ENCODE data around the gene AGBL1. TPM values are rescaled to one million over a fixed set of nuclear protein-coding genes. Genes with fewer than 3 reads are reported as not detected.

AGBL1 gene
- total RNA-seq, 1 experiment from 2014 or later = not detected

DNA sequence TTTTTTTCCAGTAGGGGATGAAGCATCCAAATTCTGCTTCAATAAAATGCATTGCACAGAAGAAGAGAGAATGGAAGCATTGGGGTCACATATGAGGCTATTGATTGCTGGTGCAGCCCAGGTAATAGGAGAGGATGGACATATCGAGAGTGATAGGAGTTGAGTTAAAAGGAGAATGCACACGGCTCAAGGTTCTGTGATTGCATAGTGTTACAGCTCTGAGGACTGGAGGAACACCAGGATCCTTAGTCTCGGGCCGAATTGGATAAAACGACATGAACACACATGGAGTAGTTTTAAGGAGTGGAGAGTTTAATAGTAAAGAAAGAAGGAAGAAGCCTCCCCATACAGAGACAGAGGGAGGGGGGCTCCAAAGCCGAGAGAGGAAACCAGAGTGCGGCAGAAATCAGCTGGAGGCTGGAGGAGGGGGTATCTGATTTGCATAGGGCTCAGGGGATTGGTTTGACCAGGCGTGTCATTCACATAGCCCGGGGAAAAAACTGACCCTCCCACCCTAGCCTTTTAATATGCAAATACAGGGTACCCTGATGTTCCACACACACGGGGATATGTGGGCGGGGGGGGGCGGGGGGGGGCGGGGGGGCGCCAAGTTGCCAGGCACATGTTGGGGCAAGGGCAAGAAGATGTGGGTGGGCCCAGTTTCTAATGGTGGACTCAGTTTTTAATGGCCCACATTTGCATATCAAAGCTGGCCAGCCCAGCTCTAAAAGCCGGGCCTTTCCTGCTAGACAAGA lies 156.9 kb downstream of the AGBL1 start:
- no CpG with 5 or more reads among the region's 15 CpGs for WGBS (ENCODE audit: extremely low coverage, insufficient read length, low lambda C conversion rate)
- no peak overlapping the region for H3T11ph ChIP-seq (ENCODE audit: low read length)
- no peak overlapping the region for H4K91ac ChIP-seq (ENCODE audit: insufficient read length, low read depth, low read length)
- no peaks in the 10 kb centered on the region for H3K23me2 ChIP-seq (ENCODE audit: insufficient read length, low read depth, low read length, poor library complexity, severe bottlenecking)
- H2AK5ac ChIP-seq (ENCODE audit: insufficient read length, low read length) = no peak overlapping the region
- no peaks in the 10 kb centered on the region for H3K79me2 ChIP-seq (ENCODE audit: insufficient read depth, low read length)
- no peaks in the 10 kb centered on the region for H3K27me3 ChIP-seq (ENCODE audit: insufficient read depth, low read length)
- Mint-ChIP-seq H3K27ac (peak overlapping the region in 2 of 3 experiments; percentile 59 to 69; a peak in 5 of 7 replicates), H3K9me3 (peaks cover 4 to 7% of the 10 kb centered on the region in 2 experiments; a peak in 4 of 5 replicates), H3K4me3 (peak overlapping the region; percentile 32 to 46), H3K27me3 (ENCODE audit: low read depth) (no peaks in the 10 kb centered on the region; the same call in none of the 2 replicates), H3K4me1 (peaks cover 40 to 44% of the 10 kb centered on the region in 2 experiments), H3K36me3 (ENCODE audit: insufficient read depth in 1 of 3, low read depth in 3 of 3) (peaks cover 2 to 5% (median 4%) of the 10 kb centered on the region in 3 experiments; a peak in 5 of 7 replicates)
- H3K4ac ChIP-seq (ENCODE audit: low read depth, low read length) = no peak overlapping the region
- no peak overlapping the region for H3K18ac ChIP-seq (ENCODE audit: insufficient read length, low read depth, low read length)
- H2BK5ac ChIP-seq (ENCODE audit: insufficient read length, low read length) = no peak overlapping the region
- H3K14ac ChIP-seq (ENCODE audit: insufficient read depth, low read length) = no peak overlapping the region
- no peak overlapping the region for H3K27ac ChIP-seq (ENCODE audit: insufficient read length, low read depth, low read length)
- no peak overlapping the region for H3K23ac ChIP-seq (ENCODE audit: insufficient read length, low read depth, low read length)
- H3K9ac ChIP-seq (ENCODE audit: extremely low read depth, insufficient read length, low read length) = peak overlapping the region; percentile 61
- no peak overlapping the region for H2BK20ac ChIP-seq (ENCODE audit: low read depth, low read length, poor library complexity, severe bottlenecking)
- H2AFZ ChIP-seq (ENCODE audit: low read length) = no peak overlapping the region
- no peak overlapping the region for H2BK12ac ChIP-seq (ENCODE audit: insufficient read length, low read depth, low read length)
- no peak overlapping the region for H4K5ac ChIP-seq (ENCODE audit: insufficient read length, low read depth, low read length)
- H3K9me3 ChIP-seq (ENCODE audit: control insufficient read depth, low read depth, low read length) = no peaks in the 10 kb centered on the region
- H3K79me1 ChIP-seq (ENCODE audit: insufficient read depth, low read depth, low read length, poor library complexity, severe bottlenecking) = no peaks in the 10 kb centered on the region
- TF ChIP-seq, protein P1, sequence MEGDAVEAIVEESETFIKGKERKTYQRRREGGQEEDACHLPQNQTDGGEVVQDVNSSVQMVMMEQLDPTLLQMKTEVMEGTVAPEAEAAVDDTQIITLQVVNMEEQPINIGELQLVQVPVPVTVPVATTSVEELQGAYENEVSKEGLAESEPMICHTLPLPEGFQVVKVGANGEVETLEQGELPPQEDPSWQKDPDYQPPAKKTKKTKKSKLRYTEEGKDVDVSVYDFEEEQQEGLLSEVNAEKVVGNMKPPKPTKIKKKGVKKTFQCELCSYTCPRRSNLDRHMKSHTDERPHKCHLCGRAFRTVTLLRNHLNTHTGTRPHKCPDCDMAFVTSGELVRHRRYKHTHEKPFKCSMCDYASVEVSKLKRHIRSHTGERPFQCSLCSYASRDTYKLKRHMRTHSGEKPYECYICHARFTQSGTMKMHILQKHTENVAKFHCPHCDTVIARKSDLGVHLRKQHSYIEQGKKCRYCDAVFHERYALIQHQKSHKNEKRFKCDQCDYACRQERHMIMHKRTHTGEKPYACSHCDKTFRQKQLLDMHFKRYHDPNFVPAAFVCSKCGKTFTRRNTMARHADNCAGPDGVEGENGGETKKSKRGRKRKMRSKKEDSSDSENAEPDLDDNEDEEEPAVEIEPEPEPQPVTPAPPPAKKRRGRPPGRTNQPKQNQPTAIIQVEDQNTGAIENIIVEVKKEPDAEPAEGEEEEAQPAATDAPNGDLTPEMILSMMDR (conservative IDR thresholded peaks at IDR 0.05) = no peak
- H3K4me2 ChIP-seq (ENCODE audit: insufficient read depth, insufficient read length, low read length) = peak overlapping the region; percentile 59
- H3K56ac ChIP-seq (ENCODE audit: insufficient read length, low read depth, low read length) = no peak overlapping the region
- peaks cover 6% of the 10 kb centered on the region for H3K4me1 ChIP-seq (ENCODE audit: insufficient read depth, low read length)
- H2BK15ac ChIP-seq (ENCODE audit: low read depth, low read length) = no peak overlapping the region
- H4K8ac ChIP-seq (replicated peaks; ENCODE audit: insufficient read length, low read depth, low read length) = no peak overlapping the region
- peak; percentile 94 for DNase-seq
- no peak overlapping the region for H2BK120ac ChIP-seq (ENCODE audit: low read depth, low read length, poor library complexity, severe bottlenecking)
- no peaks in the 10 kb centered on the region for H4K20me1 ChIP-seq (ENCODE audit: control insufficient read depth, insufficient read depth, insufficient read length)

Measured in H9 (cell line).